HFF-Myc (cell line): ENCODE measurements around the gene ZBTB2.

ENCODE experiments used
- DNase-seq: peaks from one replicate; pipeline ENCODE4 v3.0.0-alpha.2; 2011; ENCODE audit warnings: low read depth; ENCODE audit errors: extremely low read depth
- H3K4me3 ChIP-seq: replicated peaks from 2 replicates; pipeline ENCODE4 v1.5.1; 2011; ENCODE audit warnings: low read depth, mild to moderate bottlenecking, control low read depth, low read length
- CTCF ChIP-seq: IDR thresholded peaks from 2 replicates; pipeline ENCODE4 v1.5.1; 2012; ENCODE audit warnings: mild to moderate bottlenecking, low read depth, low read length, control low read depth; ENCODE audit errors: missing control alignments

ZBTB2 gene, protein sequence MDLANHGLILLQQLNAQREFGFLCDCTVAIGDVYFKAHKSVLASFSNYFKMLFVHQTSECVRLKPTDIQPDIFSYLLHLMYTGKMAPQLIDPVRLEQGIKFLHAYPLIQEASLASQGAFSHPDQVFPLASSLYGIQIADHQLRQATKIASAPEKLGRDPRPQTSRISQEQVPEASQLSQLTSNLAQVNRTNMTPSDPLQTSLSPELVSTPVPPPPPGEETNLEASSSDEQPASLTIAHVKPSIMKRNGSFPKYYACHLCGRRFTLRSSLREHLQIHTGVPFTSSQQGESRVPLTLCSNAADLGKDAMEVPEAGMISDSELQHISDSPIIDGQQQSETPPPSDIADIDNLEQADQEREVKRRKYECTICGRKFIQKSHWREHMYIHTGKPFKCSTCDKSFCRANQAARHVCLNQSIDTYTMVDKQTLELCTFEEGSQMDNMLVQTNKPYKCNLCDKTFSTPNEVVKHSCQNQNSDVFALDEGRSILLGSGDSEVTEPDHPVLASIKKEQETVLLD

GRCh38 chr6:151391471-151392413, at the start of gene ZBTB2:
ZBTB2 (minus strand) TSS chr6:151391559; CDS start chr6:151373637, 17,922 bp downstream.
- TF ChIP-seq CTCF, result no peak
- DNase-seq, result peak; percentile 80

GRCh38 chr6:151440930-151441329, 49.6 kb upstream of the ZBTB2 start:
- TF ChIP-seq CTCF, result peak; percentile 19
- no peak for DNase-seq
- no peak overlapping the region for H3K4me3 ChIP-seq

More at GRCh38 chr6:151391471-151392413, at the start of gene ZBTB2:
- peak within 1 kb of the TSS; percentile 79 for H3K4me3 ChIP-seq

GRCh38 chr6:151440498-151440897, 49.1 kb upstream of the ZBTB2 start:
- no peak for DNase-seq
- no peak overlapping the region for H3K4me3 ChIP-seq
- TF ChIP-seq CTCF, result no peak

DNA sequence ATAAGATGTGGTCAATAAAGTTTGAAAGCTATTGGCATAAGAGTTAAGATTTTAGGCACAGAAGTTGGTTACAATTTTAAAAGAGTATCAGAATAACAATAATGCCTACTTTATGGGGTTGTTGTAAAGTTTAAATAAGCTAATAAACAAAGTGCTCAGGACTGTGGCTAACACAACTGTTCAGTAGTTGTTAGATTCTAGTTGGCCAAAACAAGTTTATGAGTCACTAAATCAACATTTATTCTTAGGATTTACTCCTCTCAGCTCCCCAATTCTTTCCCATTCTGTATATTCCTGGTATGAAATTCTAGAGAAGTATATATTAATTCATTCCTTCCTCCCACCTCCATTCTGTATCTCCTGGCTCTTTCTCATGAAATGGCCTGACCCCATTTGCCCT, 46.0 kb upstream of the ZBTB2 start:
- no peak for TF ChIP-seq CTCF
- no peak for DNase-seq
- H3K4me3 ChIP-seq, result no peak overlapping the region

DNA sequence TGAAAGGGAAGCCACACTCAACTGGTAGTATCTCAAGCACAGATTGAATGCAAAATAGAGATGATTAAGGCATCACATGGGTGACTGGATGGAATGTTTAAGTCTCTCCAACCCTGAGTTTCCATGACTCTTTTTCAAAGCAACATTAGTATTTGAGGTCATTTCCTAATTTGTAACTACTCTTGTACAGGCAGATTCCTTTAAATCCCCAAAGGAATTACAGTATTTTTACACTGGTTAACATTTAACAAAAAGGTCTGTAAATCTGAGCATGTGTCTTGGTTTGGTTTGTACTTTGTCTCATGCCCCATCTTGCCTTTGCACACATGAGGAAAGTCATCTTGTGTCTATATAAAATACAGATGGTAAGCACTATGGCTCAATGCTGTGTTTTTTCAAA, 45.4 kb upstream of the ZBTB2 start:
- no peak overlapping the region for H3K4me3 ChIP-seq
- TF ChIP-seq CTCF, result no peak
- no peak for DNase-seq

GRCh38 chr6:151436300-151436699, 44.9 kb upstream of the ZBTB2 start:
- no peak for TF ChIP-seq CTCF
- no peak overlapping the region for H3K4me3 ChIP-seq
- DNase-seq, result no peak
